Thyroid gland (tissue), 4 donors: ENCODE measurements around the gene KIF25.

Experiments
- CTCF ChIP-seq, 6 experiments: fragments of 200-600 bp in 3 of 6; fragments of 450-650 bp in 3 of 6; sonication (generic) in 3 of 6; IDR thresholded peaks; one replicate each; pipeline ENCODE4 v1.5.1; 2016 to 2019; ENCODE audit warnings: antibody characterized with exemption in 6 of 6, mild to moderate bottlenecking in 2 of 6, inconsistent platforms in 1 of 6, moderate library complexity in 1 of 6
- POLR2A ChIP-seq, 2 donors: fragments of 450-650 bp; IDR thresholded peaks; one replicate each; pipeline ENCODE4 v1.6.1; 2017; ENCODE audit warnings: antibody characterized with exemption in 2 of 2, mild to moderate bottlenecking in 2 of 2, moderate library complexity in 1 of 2

GRCh38 chr6:168067081-168067759 lies 69.7 kb downstream of the KIF25 start:
- TF ChIP-seq POLR2A (IDR thresholded peaks at IDR 0.05) (no peak), CTCF (IDR thresholded peaks at IDR 0.05) (no peak)
